Tibial nerve (tissue), 4 donors: ENCODE data around the gene CD79A.

ENCODE experiments used
- CTCF ChIP-seq, 5 experiments: fragments of 200-600 bp in 3 of 5; fragments of 450-650 bp in 2 of 5; sonication (generic) in 3 of 5; IDR thresholded peaks; one replicate each; pipeline ENCODE4 v1.5.1; 2016 to 2019; ENCODE audit warnings: antibody characterized with exemption in 5 of 5, mild to moderate bottlenecking in 3 of 5, moderate library complexity in 2 of 5
- EP300 ChIP-seq, 2 donors: sonication (generic); formaldehyde crosslinking; IDR thresholded peaks; one replicate each; pipeline ENCODE4 v1.6.1; 2017; ENCODE audit warnings: antibody characterized with exemption in 2 of 2, mild to moderate bottlenecking in 1 of 2
- POLR2A ChIP-seq, 2 donors: fragments of 450-650 bp; IDR thresholded peaks; one replicate each; pipeline ENCODE4 v1.6.1; 2017; ENCODE audit warnings: antibody characterized with exemption in 2 of 2, mild to moderate bottlenecking in 2 of 2, moderate library complexity in 2 of 2

- TF ChIP-seq EP300 (IDR thresholded peaks at IDR 0.05) (no peak), POLR2A (IDR thresholded peaks at IDR 0.05) (no peak), CTCF (IDR thresholded peaks at IDR 0.05) (no peak)
Observed at GRCh38 chr19:41851456-41851855, 25.6 kb upstream of the CD79A start.
